GM19324 (cell line): ENCODE data around the gene LMX1A.

Experiments
- ATAC-seq: cut with Tn5 transposase; IDR thresholded peaks from one replicate; pipeline ENCODE4 v1.9.1; 2021; ENCODE audit warnings: mild to moderate bottlenecking, moderate library complexity; ENCODE audit not compliant: unreplicated experiment, low FRiP score

LMX1A gene

DNA sequence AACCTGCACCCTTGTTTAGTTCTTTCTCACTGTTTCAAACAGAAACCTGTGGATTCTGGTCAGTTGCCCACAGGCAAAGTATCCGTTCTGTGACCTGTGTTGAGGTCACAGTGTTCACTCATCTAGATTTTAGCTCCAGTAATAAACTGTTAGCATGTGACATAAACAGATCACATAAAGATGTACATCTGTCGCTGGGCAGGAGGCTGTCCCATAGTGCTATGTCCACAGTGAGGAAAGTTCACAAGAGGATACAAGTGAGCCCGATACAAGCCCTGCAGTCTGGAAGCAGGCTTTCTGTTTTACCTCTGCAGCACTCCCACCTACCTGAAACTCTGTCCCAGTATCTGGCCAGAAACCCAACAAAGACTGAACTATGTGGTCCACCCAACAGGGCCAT lies 28.4 kb downstream of the LMX1A start:
- no peak for ATAC-seq

DNA sequence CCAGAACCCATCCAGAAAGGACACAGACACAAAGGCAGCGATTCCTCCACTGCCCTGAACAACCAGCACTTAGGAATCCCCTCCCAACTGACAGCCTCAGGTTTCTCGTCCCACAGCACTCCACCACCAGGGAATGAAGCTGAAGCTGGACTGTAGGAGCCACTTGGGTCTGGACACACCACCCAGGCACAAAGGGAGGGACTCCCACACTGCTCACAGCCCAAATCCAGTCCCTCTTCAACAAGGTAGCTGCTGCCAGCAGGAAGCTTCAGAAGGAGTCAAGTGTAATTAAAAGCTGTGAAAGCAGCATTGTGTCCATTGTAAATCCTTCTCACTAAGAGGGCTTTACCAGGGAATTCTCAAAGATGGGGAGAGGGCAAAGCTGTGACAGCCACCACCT lies 29.0 kb downstream of the LMX1A start:
- ATAC-seq, result no peak

DNA sequence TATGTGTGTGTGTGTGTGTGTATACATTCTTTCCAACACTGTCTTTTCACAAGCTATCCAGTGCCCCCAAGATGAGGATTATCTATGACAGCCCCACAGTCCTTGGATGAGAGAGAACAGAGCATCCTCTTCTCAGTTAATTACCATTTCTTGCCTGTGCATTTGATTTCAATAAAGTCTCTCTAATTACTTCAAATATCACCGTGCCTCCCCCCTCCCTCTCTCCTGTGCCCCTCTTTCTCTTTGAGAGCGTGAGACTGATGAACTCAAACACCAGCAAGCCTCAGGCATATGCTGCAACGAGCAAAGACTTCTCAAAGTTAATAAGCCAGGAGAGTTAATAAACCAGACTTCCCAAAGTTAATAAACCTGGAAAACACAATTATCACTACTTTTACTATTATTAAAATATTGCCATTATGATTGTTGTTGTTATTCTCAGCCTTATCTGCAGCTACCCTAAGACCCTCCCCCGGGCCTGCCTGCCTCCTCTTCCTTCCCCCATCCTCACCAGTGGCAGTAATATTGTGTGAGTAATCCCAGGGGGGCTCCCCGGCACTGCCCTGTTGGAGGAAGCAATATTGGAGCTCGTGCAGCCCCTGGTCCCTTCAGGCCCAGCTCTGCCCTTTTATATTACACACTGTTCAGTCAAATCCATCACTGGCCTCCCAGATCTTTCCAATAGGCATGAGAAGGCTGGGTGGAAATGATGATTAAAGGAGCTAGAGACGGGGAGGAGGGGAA lies 30.9 kb downstream of the LMX1A start:
- no peak for ATAC-seq

DNA sequence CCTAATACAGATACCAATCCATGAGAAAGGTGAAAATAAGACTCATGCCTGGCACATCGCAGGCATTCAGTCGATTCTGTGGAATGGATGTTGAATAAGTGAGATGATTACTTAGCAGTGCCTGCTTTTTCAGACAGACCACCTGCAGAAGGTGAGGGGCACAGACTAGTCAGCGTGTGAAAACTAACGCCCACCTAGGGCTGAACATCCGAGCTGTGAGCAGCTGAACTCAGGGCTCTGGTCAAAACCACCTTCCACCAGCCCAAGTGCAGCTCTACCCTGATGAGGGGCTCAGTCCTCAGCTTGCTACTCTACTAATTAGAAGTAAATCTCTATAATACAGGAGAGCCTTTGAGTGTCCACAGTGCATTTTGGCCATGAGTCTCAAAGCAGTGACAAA lies 32.5 kb downstream of the LMX1A start:
- no peak for ATAC-seq

DNA sequence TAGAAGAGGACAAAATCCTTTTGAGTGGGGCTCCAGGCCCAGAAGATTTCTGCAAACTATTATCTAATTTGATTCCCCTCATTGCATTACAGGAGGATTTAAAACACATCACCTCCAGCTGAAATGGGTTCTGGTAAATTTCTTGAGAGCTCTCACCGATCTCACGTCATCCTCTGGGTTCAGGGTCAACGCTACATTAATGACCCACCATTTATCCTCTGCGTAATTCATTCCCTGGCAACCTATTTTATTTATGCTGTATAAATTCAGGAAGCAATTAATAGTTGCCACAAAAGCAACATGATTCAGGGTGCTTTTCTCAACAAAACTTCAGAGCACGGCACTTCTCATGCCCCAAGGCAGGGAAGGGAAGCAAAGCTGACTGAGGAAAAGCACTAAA lies 38.9 kb downstream of the LMX1A start:
- no peak for ATAC-seq

DNA sequence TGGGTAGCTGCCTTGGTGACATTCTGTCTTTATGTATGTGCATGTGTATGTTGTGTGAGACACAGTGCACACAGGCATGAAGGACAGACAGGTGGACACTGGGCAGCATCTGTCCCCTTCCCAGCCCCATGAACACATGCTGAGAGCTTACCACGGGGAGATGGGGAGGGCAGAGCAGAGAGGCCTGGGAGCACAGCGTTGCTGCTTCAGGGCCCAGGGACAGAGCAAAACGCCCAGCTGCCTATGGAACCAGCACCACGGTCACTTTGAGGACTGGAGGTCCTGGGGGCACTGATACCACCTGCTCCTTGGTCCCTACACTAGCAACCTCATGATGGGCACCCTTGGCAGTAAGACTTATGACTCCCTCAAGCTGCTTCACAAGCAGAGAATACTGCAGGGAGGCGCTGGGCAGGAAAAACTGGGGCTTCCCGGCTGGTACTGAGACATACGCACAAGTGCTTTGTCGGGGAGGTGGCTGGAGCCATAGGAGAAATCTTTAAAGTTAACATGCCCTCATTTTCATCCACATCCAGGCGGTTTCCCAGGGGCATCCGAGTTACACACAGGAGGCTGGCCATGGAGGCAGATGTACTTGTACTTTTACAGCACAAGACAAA lies 40.3 kb downstream of the LMX1A start:
- ATAC-seq, result no peak

DNA sequence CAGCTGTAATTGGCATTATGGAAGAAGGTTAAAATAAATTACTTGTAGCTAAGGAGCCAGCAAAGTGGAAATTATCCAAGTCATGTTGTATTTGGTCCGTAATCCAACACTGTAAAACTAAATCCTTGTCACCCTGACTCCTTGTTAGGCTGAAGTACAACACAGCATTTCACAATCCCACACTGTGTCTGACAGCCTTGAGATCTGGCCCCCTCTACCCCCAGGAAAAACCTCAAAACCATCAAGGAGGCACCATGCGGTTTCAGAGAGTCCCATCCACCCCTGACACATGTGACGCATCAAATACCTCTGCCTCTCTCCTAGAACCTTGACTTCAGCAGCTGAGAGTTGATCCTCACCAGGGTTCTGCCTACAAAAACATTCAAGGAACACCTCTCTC lies 41.0 kb downstream of the LMX1A start:
- ATAC-seq, result no peak

DNA sequence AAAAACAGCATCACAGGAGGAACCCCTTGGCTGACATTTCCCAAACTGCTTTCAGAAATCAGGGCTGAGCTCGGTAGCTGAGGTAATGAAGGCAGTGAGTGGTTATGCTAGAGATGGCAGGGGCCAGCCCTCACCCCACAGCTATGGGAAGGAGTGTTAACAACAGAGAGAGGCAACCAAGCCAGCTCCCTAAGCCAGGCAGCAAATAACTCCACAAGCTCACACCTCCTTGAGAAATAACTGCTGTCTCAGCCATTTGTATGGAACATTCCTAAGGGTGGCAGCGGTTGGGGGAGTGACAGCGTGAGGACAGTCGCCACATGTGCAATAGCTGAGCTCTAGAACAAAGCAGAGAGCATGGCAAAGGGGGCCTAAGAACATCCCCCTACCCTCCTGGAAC lies 42.6 kb downstream of the LMX1A start:
- ATAC-seq, result no peak

DNA sequence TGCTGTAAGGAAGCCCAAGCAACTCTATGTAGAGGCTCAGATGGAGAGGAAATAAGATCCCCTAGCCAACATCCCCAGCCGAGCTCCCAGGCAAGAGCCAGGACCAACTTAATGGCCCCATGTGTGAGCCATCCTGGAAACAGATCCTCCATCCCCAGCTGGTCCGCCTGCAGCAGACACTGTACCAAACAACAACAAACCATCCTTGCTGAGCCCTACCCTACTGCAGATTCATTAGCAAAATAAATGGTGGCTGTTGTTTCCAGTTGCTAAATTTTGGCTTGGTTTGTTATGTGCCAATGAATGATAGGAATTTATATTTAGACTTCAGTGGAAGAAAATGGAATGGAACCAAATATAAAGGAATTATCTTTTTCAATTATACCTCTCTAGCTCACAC lies 43.9 kb downstream of the LMX1A start:
- no peak for ATAC-seq

DNA sequence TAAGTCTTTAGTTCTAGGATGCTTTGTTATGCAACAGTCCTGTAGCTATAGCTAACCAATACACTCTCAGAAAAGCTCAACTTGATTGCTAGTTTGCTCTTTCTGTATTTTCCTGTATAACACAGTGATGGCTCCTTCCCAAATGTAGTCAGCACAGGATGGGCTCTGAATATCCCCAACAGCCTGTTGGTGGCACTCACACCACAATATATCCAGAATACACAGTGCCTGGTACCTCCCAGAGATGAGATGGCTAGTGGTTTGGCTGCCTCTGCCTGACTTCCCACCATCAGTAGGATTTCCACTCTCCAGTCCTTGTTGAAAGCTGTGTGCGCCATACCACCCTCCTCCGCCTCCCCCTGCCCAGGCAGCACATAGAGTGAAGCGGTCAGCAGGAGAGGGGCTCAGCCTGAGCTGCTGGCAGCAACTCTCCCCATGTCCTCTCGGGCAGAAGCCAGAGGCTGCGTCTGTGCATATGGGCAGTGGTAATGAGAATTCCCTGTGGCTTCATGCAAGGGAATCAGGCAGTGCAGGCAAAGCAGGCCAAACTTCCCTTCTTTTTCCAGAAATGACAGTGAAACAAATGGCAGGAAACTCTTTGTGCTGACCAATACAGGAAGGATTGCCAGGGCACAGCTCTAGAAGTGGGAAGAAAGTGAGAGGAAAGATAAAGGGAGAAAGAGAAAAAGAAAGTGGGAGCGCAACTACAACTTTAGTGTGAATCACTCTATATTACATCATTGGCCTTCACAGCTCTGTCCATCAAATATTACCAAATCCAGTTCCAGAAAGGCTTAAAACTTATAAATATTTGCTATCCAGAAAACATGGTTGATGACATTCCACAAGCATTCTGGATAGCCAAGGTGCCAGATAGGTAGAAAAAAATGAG lies 49.7 kb downstream of the LMX1A start:
- no peak for ATAC-seq

DNA sequence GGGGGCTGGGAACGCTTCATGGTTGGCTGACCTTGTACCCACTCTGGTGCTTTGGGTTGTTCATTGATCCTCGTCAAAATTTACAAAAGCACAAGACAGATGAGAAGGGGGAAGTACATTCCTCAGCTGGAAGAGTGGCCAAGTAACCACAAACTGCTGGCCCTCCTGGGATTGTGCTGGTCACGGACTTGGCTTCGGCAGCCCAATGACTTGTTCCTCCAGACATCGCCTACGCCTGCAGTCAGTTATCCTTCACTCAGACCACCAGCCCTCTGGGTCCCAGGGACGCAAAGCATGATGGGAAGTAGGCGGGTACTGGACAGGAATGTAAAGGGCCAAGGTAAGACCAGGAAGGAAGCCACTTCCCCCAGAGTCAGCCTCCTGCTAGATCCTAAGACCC lies 53.1 kb downstream of the LMX1A start:
- no peak for ATAC-seq

DNA sequence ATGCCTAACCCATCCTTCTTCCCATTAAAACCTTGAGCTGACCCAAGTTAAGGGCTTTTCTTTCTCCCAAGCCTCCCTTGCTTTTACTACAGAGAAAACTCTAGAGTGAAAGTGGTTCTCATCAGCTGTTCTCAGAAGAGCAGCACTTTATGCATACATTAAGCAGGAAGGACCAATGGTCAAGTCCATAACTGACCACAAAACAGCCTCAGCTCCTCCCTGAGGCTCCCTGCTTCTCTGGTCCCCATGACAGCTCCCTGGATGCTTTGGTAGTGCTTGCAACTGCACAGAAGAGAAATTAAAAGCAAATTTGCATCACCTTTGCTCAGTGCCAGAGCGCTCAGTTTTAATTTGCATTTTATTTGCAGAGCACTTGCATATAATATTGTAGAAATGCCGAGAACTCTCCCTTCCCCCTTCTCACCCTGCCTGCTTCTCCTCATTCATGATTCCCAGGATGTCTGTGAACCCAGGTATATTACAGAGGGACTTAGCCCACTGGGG lies 56.1 kb downstream of the LMX1A start:
- no peak for ATAC-seq

DNA sequence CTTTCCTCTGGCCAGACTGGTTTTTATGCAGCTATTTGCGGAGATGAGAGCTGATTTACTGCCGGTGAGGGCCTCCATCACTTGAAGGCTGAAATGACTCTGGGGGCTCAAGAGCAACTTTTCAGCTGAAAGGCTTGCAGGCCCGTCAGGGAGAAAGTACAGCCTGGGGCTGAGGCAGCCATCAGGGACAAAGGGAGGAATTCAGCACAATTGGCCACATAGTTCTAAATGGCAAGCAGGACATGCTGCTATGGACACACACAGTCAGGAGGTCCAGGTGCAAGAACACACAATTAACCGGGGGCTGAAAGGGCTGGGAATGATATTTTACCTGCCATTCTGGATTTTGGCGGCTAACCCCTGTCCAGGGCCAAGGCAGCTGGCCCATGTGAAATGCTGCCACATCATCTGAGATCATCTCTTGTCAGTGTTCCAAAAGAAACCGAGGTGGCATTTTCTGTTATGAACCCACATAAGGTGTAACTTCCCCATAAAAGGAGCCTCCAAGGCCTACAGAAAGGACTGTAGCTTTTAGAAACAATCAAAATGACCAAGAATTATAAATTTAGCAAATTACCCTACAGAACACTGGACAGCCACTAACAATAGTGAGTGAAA lies 58.2 kb downstream of the LMX1A start:
- no peak for ATAC-seq

DNA sequence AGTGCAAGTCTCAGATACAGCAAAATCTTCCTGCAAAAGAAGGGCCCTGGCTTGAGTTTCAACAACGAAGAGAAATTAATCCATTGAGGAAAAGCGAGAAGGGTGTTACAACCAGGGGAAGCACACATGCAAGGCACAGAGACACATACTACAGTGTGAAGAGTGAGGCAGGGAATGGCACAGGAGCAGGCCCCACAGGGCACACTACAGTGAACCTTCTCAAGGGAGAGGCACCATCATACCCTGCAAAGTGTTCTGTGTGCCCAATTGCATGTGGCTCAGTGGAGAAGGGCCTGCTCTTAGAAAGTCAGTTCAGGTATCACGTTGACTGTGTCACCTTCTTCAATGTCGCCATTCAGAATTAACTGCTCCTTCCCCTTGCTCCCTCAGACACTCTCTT lies 60.3 kb downstream of the LMX1A start:
- no peak for ATAC-seq

DNA sequence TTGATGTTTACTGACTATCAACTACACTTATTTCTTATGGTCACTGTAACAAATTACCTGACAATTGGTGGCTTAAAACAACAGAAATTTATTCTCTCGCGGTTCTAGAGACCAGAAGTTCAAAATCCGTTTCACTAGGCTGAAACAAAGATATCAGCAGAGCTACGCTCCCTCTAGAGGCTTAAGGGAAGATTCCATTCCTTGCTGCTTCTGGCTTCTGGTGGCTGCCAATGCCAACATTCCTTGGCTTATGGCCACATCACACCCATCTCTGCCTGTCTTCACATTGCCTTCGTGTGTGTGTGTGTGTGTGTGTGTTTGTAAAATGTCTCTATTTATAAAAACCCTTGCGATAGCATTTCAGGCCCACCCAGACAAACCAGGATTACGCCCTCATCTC lies 66.4 kb downstream of the LMX1A start:
- ATAC-seq, result no peak

DNA sequence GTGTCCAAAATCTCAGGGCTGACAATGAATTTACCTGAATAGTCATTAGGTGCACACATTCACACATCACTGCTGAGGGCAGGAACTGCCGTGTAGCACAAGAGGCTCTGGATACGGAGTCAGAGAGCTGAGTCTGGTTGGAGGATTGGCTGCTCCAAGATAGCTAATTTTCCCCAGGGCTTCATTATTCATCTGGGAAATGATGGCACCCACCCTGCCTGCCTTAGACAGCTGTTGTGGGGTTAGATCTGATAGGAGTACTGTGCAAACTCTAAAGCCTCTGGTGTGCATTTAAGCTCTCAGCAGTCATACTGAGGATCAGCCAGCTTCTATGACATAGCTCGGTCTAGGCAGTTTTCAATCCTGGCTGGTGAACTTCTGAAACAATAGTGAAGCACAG lies 67.0 kb downstream of the LMX1A start:
- no peak for ATAC-seq

DNA sequence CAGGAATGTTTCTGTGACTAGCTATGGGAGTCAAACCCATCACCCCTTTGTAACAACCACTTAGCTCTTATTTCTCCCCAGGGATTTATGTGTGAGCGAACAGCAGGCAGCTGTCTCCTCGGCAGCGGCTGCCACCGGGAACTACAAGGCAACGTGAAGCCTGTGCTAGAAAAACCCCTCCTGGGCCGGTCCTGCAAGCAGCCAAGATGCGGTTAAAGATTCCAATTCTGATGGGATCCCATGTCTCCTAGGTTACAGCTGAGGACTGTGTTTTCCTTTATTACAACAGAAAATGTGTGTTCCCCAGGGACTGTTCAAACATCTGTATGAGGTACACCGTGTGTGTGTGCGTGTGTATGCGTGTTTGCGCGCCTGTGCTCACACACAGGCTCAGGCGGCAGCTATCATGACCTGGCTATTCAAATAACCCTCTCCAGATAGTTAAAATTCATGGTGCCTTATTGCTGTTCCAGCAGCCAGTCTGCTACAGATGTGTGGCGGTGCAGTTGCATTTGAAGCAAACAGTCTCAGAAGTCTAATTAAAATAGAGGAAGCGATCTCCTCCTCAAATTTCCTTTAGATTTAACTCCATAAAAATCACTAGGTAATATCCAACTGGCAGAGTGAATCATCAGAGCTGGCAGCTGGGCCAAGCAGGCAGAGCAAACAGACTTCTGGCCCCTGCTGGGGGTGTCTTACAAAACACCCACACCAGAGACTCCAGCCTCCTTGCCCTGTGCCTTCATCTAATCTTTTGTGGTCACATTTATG lies 68.0 kb downstream of the LMX1A start:
- no peak for ATAC-seq

DNA sequence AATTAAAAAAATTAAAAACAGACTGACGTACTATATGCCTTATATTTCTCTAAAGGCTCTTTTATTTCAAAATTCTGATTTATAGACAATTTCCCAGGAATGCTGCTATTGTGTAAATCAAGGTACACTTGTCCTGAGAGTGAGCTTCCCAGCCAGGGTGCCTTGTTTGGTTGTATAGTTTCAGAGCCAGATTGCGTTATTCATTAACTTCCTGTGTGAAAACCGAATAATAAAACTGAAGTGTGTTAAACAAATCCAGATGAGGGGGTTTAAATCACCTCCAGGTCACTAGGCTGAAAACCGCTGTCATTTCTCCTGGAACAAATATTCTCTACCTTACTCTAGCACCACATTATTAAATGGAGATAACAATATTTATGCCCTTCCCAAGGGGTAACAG lies 68.7 kb downstream of the LMX1A start:
- ATAC-seq, result no peak

DNA sequence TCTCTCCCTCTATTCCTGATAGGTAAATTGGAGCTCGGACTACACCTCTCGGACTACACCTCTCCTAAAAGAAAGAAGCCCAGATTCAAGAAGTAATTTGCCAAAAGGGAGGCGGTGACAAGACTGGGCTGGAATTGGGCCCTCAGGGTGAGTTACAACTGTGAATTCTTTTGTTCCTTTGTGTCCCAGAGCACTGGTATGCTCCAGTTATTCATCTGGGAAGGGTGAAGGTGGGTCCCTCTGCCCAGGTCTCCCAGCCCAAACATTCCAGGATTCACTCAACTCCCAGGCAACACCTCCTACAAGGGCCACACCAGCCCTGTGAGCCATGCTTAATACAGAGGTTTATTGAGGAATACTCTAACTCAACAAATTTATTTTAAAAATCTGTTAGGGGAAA lies 69.2 kb downstream of the LMX1A start:
- ATAC-seq, result no peak

DNA sequence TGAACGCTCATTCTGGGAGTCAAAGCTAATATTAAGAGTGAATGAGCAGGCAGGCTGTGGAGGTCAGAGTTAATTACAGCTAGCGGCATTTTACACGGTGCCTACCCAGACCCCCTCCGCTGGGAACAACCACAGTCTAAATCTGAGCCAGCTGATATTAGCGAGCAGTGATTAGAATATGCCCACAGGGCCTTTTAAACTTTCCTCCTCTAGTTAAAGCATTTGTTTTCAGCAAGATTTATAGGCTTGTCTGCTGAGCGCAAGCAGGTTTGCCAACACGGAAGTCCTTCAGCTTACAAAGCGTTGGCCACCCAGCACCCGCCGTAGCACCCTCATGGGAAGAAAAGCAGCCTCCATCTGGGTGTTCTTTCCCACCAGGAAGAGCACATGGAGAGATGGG lies 72.1 kb downstream of the LMX1A start:
- no peak for ATAC-seq
